ENCODE data around the gene DLL4.

DLL4 gene

DNA sequence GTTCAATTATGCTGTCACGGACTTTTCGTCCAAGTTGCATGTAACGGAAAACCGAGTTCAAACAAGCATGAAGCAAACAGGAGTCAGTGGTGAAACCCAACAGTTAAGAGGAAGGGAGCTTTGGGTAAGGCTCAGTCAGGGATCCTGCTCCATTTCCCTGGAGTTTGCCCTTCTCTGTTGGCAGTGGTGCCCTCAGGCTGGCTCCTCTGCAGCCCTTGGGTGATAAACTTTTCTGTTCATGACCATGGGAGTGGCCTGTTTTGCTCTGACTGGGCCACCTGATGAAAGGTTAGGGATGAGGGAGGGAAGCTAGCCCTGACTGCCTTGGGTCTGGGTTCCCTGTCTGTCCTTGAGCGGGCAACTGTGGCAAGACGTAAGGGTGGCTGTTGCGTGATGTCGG is 40.2 kb downstream of the DLL4 start:
- Histone ChIP-seq H3K4me2 (ENCODE audit: insufficient read depth, low read length) (no peak overlapping the region), H3K9me3 (ENCODE audit: insufficient read depth, low read length, severe bottlenecking) (no peaks in the 10 kb centered on the region), H3K36me3 (ENCODE audit: insufficient read depth, low read length) (no peaks in the 10 kb centered on the region), H3K79me2 (ENCODE audit: insufficient read depth, low read length) (no peaks in the 10 kb centered on the region), H3K4me3 (ENCODE audit: low read depth in 1 of 2, low read length in 2 of 2) (no peak overlapping the region), H3K9ac (ENCODE audit: low read depth, low read length) (no peak overlapping the region), H3K27me3 (ENCODE audit: insufficient read depth, low read length, poor library complexity) (no peaks in the 10 kb centered on the region), H3K27ac (ENCODE audit: low read length) (no peak overlapping the region), H2AFZ (ENCODE audit: low read depth, low read length) (no peak overlapping the region), H4K20me1 (ENCODE audit: insufficient read depth, low read length) (no peaks in the 10 kb centered on the region), H3K4me1 (ENCODE audit: insufficient read depth, low read length) (no peaks in the 10 kb centered on the region)
- no peak for TF ChIP-seq EZH2 (IDR thresholded peaks at IDR 0.05; ENCODE audit: borderline replicate concordance, low read depth, low read length, severe bottlenecking)
- TF ChIP-seq, protein P1, sequence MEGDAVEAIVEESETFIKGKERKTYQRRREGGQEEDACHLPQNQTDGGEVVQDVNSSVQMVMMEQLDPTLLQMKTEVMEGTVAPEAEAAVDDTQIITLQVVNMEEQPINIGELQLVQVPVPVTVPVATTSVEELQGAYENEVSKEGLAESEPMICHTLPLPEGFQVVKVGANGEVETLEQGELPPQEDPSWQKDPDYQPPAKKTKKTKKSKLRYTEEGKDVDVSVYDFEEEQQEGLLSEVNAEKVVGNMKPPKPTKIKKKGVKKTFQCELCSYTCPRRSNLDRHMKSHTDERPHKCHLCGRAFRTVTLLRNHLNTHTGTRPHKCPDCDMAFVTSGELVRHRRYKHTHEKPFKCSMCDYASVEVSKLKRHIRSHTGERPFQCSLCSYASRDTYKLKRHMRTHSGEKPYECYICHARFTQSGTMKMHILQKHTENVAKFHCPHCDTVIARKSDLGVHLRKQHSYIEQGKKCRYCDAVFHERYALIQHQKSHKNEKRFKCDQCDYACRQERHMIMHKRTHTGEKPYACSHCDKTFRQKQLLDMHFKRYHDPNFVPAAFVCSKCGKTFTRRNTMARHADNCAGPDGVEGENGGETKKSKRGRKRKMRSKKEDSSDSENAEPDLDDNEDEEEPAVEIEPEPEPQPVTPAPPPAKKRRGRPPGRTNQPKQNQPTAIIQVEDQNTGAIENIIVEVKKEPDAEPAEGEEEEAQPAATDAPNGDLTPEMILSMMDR (IDR thresholded peaks at IDR 0.05; ENCODE audit: borderline replicate concordance, extremely low read depth, low read length, poor library complexity, severe bottlenecking) = no peak
- ATAC-seq (ENCODE audit: insufficient read depth, low read depth) (no peak), DNase-seq (no peak)

DNA sequence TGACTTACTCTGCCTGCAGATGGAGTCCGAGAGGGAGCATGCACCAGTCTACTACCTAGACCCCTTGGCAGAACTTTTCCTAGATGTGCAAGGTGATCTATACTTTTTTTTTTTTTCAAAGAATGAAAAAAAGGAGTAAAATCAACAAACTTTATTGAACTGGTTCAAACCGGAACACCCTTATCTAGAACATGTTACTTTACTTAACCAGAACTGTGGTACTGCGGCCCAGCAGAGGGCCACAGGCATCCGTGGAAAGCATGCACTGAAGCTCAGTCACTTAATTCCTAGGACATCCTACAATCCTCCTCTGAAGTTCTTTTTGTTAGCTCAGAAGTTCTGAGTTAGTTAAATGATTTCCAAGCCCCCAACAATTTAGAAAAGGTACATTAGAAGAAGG is 45.7 kb downstream of the DLL4 start:
- H3K4me3 ChIP-seq (ENCODE audit: low read depth in 1 of 2, low read length in 2 of 2) = no peak overlapping the region
- TF ChIP-seq EZH2 (IDR thresholded peaks at IDR 0.05; ENCODE audit: borderline replicate concordance, low read depth, low read length, severe bottlenecking) = no peak
- no peaks in the 10 kb centered on the region for H3K27me3 ChIP-seq (ENCODE audit: insufficient read depth, low read length, poor library complexity)
- no peak for DNase-seq
- no peaks in the 10 kb centered on the region for H3K79me2 ChIP-seq (ENCODE audit: insufficient read depth, low read length)
- H3K36me3 ChIP-seq (ENCODE audit: insufficient read depth, low read length) = peaks cover 39% of the 10 kb centered on the region
- no peak overlapping the region for H2AFZ ChIP-seq (ENCODE audit: low read depth, low read length)
- no peak for ATAC-seq (ENCODE audit: insufficient read depth, low read depth)
- H4K20me1 ChIP-seq (ENCODE audit: insufficient read depth, low read length) = no peaks in the 10 kb centered on the region
- no peak overlapping the region for H3K9ac ChIP-seq (ENCODE audit: low read depth, low read length)
- H3K4me1 ChIP-seq (ENCODE audit: insufficient read depth, low read length) = no peaks in the 10 kb centered on the region
- no peak overlapping the region for H3K4me2 ChIP-seq (ENCODE audit: insufficient read depth, low read length)
- H3K9me3 ChIP-seq (ENCODE audit: insufficient read depth, low read length, severe bottlenecking) = no peaks in the 10 kb centered on the region
- no peak overlapping the region for H3K27ac ChIP-seq (ENCODE audit: low read length)

DNA sequence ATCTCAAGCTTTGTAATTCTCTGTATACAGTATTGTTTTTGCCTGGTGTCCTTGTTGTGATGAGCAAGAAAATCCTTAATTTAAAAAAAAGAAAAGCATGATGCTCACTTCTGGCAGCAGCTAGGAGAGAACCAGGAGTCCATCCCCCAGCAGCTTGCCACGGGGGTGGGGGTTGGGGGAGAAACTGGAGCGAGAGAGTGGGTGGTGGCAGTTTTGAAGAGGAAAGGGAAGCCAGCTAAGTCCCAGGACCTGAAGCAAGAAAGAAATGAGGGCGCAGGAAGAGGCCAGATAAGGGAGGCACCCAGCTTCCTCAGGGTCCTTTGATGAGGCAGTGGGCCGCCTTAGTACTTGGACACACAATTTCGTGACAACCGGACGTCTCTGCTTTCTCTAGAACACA is 47.7 kb downstream of the DLL4 start:
- TF ChIP-seq, protein P1 (IDR thresholded peaks at IDR 0.05; ENCODE audit: borderline replicate concordance, extremely low read depth, low read length, poor library complexity, severe bottlenecking) = no peak
- TF ChIP-seq EZH2 (IDR thresholded peaks at IDR 0.05; ENCODE audit: borderline replicate concordance, low read depth, low read length, severe bottlenecking) = no peak

DNA sequence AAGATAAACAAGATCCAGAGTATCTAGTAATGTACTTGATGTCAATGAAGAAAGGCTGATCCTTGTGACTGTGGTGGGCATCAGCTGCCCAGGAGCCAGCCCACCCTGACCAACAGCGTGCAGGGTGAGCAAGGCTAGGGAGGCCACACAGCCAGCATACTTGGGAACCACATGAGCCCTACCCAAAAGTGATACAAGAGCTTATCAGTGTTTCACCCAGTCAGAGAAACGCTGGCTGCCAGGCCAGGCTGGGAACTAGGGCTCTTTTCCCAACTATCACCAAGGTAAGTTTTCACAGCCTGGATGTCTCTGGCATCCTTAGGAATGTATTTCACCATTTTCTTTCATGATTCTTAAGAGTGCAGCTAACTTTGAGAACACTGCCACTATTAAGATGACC is 49.0 kb downstream of the DLL4 start:
- Histone ChIP-seq H3K9me3 (ENCODE audit: insufficient read depth, low read length, severe bottlenecking) (no peaks in the 10 kb centered on the region), H2AFZ (ENCODE audit: low read depth, low read length) (no peak overlapping the region), H3K9ac (ENCODE audit: low read depth, low read length) (no peak overlapping the region), H4K20me1 (ENCODE audit: insufficient read depth, low read length) (no peaks in the 10 kb centered on the region), H3K4me3 (ENCODE audit: low read depth in 1 of 2, low read length in 2 of 2) (no peak overlapping the region), H3K4me1 (ENCODE audit: insufficient read depth, low read length) (no peaks in the 10 kb centered on the region), H3K27me3 (ENCODE audit: insufficient read depth, low read length, poor library complexity) (no peaks in the 10 kb centered on the region), H3K79me2 (ENCODE audit: insufficient read depth, low read length) (no peaks in the 10 kb centered on the region), H3K4me2 (ENCODE audit: insufficient read depth, low read length) (no peak overlapping the region), H3K27ac (ENCODE audit: low read length) (no peak overlapping the region), H3K36me3 (ENCODE audit: insufficient read depth, low read length) (peaks cover 72% of the 10 kb centered on the region)
- DNase-seq = no peak
- TF ChIP-seq, protein P1 (IDR thresholded peaks at IDR 0.05; ENCODE audit: borderline replicate concordance, extremely low read depth, low read length, poor library complexity, severe bottlenecking) = no peak
- TF ChIP-seq EZH2 (IDR thresholded peaks at IDR 0.05; ENCODE audit: borderline replicate concordance, low read depth, low read length, severe bottlenecking) = no peak
- no peak for ATAC-seq (ENCODE audit: insufficient read depth, low read depth)

More for the DNA sequence above, 47.7 kb downstream of the DLL4 start:
- no peaks in the 10 kb centered on the region for H4K20me1 ChIP-seq (ENCODE audit: insufficient read depth, low read length)
- no peaks in the 10 kb centered on the region for H3K4me1 ChIP-seq (ENCODE audit: insufficient read depth, low read length)
- no peaks in the 10 kb centered on the region for H3K79me2 ChIP-seq (ENCODE audit: insufficient read depth, low read length)
- H3K4me2 ChIP-seq (ENCODE audit: insufficient read depth, low read length) = no peak overlapping the region
- no peaks in the 10 kb centered on the region for H3K27me3 ChIP-seq (ENCODE audit: insufficient read depth, low read length, poor library complexity)
- peaks cover 59% of the 10 kb centered on the region for H3K36me3 ChIP-seq (ENCODE audit: insufficient read depth, low read length)
- no peak for DNase-seq
- ATAC-seq (ENCODE audit: insufficient read depth, low read depth) = no peak
- H3K4me3 ChIP-seq (ENCODE audit: low read depth in 1 of 2, low read length in 2 of 2) = no peak overlapping the region
- H3K9me3 ChIP-seq (ENCODE audit: insufficient read depth, low read length, severe bottlenecking) = no peaks in the 10 kb centered on the region
- no peak overlapping the region for H3K9ac ChIP-seq (ENCODE audit: low read depth, low read length)
- no peak overlapping the region for H3K27ac ChIP-seq (ENCODE audit: low read length)
- no peak overlapping the region for H2AFZ ChIP-seq (ENCODE audit: low read depth, low read length)
